ENCODE data around the gene DPP6. TPM values are rescaled to one million over a fixed set of nuclear protein-coding genes. Genes with fewer than 3 reads are reported as not detected.
"Not testable (repeated sequence)": the region's sequence is repeated elsewhere in the genome, so short reads cannot be mapped to it uniquely, and the experiment has no call there.

Gene DPP6
- total RNA-seq, 1 experiment from 2014 or later: not detected

DNA sequence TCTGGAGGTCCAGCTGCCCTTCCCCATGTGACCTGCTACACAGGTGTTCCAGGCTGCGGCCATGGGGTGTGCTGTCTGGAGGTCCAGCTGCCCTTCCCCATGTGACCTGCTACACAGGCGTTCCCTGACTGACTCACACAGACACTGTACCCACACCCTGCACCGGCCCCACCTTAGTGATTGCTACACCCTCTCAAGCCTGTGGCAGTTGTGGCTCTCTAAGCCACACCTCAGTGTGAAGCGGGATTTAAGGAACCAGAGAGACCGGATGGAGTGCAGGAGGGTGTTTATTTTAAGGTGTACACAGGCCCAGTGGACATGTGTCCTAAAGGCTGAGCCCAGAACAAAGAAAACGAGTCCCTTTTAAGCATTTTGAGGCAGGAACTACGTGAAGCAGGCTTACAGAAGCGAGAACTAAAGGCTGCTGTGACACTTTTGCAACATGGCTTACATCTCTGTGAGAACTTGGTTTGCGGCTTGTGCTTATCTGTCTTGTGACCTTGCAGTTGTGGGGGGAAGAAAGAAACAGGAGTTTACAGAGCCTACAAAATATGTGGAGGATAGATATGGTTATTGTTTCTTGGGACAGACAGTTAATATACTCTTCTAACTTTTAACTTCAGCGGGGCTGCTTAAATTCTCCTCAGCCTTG lies 624.4 kb downstream of the DPP6 start:
- H3K27ac Mint-ChIP-seq (ENCODE audit: unreplicated experiment): no peak overlapping the region
- BruUV-seq (replicated peaks): no TSS peak
- H3K4me1 ChIP-seq: no peaks in the 10 kb centered on the region
- H3K27me3 Mint-ChIP-seq (ENCODE audit: insufficient read depth, unreplicated experiment): peaks cover 13% of the 10 kb centered on the region
- no peaks in the 10 kb centered on the region for H3K36me3 Mint-ChIP-seq (ENCODE audit: insufficient read depth, unreplicated experiment)
- H3K27me3 ChIP-seq (replicated peaks; ENCODE audit: control insufficient read depth, insufficient read depth, low read length): no peaks in the 10 kb centered on the region
- H3K4me1 Mint-ChIP-seq (ENCODE audit: low read depth, unreplicated experiment): no peaks in the 10 kb centered on the region
- POLR2A ChIA-PET: no interaction called here
- CTCF ChIA-PET: interaction anchor here (0.6 kb wide), 1 partner anchor 1720 kb away, joined by 3 read pairs; no protein-coding TSS in a partner anchor
- H3K36me3 ChIP-seq (ENCODE audit: control insufficient read depth, insufficient read depth, low read length): no peaks in the 10 kb centered on the region
- no peak overlapping the region for H3K4me3 ChIP-seq (ENCODE audit: low read depth, low read length)
- no peaks in the 10 kb centered on the region; the same call in 1 of the 2 replicates for H3K9me3 ChIP-seq
- intact Hi-C loops (cut with micrococcal nuclease; ENCODE audit: unreplicated experiment): no loop called here
- TF ChIP-seq CTCF (IDR thresholded peaks at IDR 0.05; ENCODE audit: insufficient read depth in 1 of 2, low read depth in 1 of 2, low read length in 1 of 2, severe bottlenecking in 1 of 2, unreplicated experiment in 1 of 2): no peak
- no peak for DNase-seq
- peaks cover 9% of the 10 kb centered on the region for H3K9me3 Mint-ChIP-seq (ENCODE audit: unreplicated experiment)
- H3K4me3 Mint-ChIP-seq (ENCODE audit: unreplicated experiment): no peak overlapping the region

DNA sequence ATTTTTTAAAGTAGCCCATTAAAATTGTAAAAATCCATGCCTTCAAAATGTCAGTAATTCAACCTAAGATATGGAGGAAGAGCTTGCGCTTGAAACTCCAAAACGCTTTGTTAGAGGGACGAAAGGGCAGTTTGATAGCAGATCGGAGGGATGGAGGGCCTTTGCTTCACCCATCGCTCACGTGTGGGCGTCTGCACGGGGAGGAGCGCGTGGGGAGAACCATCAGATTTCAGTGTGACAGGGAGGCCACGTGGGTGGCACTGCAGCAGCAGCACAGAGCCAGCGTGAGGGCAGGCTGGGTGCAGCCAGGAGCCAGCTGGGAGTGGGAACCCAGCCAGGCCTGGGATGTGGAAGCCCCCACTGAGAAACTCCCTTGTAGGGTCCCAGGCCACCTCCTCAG lies 625.3 kb downstream of the DPP6 start:
- peaks cover 9% of the 10 kb centered on the region for H3K9me3 Mint-ChIP-seq (ENCODE audit: unreplicated experiment)

GRCh38 chr7:154678001-154678550 lies 625.9 kb downstream of the DPP6 start:
- H3K27ac Mint-ChIP-seq (ENCODE audit: unreplicated experiment); H3K36me3 Mint-ChIP-seq (ENCODE audit: insufficient read depth, unreplicated experiment); H3K9me3 Mint-ChIP-seq (ENCODE audit: unreplicated experiment); intact Hi-C loops (cut with micrococcal nuclease; ENCODE audit: unreplicated experiment); H3K36me3 ChIP-seq (ENCODE audit: control insufficient read depth, insufficient read depth, low read length); H3K4me3 ChIP-seq (ENCODE audit: low read depth, low read length); BruUV-seq (replicated peaks); POLR2A ChIA-PET; H3K4me1 ChIP-seq; H3K27me3 ChIP-seq (replicated peaks; ENCODE audit: control insufficient read depth, insufficient read depth, low read length); DNase-seq; CTCF ChIA-PET; H3K9me3 ChIP-seq; H3K4me1 Mint-ChIP-seq (ENCODE audit: low read depth, unreplicated experiment); H3K4me3 Mint-ChIP-seq (ENCODE audit: unreplicated experiment): not testable (repeated sequence)
- H3K27me3 Mint-ChIP-seq (ENCODE audit: insufficient read depth, unreplicated experiment): peaks cover 16% of the 10 kb centered on the region

More for the DNA sequence above, 625.3 kb downstream of the DPP6 start:
- no peak overlapping the region for H3K4me3 ChIP-seq (ENCODE audit: low read depth, low read length)
- no peaks in the 10 kb centered on the region for H3K27me3 ChIP-seq (replicated peaks; ENCODE audit: control insufficient read depth, insufficient read depth, low read length)
- H3K36me3 Mint-ChIP-seq (ENCODE audit: insufficient read depth, unreplicated experiment): no peaks in the 10 kb centered on the region
- H3K4me3 Mint-ChIP-seq (ENCODE audit: unreplicated experiment): no peak overlapping the region
- no peaks in the 10 kb centered on the region for H3K4me1 ChIP-seq
- intact Hi-C loops (cut with micrococcal nuclease; ENCODE audit: unreplicated experiment): no loop called here
- H3K4me1 Mint-ChIP-seq (ENCODE audit: low read depth, unreplicated experiment): no peaks in the 10 kb centered on the region
- POLR2A ChIA-PET: no interaction called here
- H3K27me3 Mint-ChIP-seq (ENCODE audit: insufficient read depth, unreplicated experiment): peaks cover 16% of the 10 kb centered on the region
- TF ChIP-seq CTCF (IDR thresholded peaks at IDR 0.05; ENCODE audit: insufficient read depth in 1 of 2, low read depth in 1 of 2, low read length in 1 of 2, severe bottlenecking in 1 of 2, unreplicated experiment in 1 of 2): no peak
- H3K9me3 ChIP-seq: no peaks in the 10 kb centered on the region; the same call in 1 of the 2 replicates
- H3K36me3 ChIP-seq (ENCODE audit: control insufficient read depth, insufficient read depth, low read length): no peaks in the 10 kb centered on the region
- H3K27ac Mint-ChIP-seq (ENCODE audit: unreplicated experiment): no peak overlapping the region
- DNase-seq: no peak
- BruUV-seq (replicated peaks): no TSS peak
- CTCF ChIA-PET: interaction anchor here (0.6 kb wide), 1 partner anchor 1721 kb away, joined by 3 read pairs; no protein-coding TSS in a partner anchor

Measured in Caco-2 (cell line).